ENCODE measurements around the gene SAPCD1. TPM values are rescaled to one million over a fixed set of nuclear protein-coding genes. Genes with fewer than 3 reads are reported as not detected.

Gene SAPCD1
- total RNA-seq, 1 experiment from 2014 or later: 18.2 TPM

DNA sequence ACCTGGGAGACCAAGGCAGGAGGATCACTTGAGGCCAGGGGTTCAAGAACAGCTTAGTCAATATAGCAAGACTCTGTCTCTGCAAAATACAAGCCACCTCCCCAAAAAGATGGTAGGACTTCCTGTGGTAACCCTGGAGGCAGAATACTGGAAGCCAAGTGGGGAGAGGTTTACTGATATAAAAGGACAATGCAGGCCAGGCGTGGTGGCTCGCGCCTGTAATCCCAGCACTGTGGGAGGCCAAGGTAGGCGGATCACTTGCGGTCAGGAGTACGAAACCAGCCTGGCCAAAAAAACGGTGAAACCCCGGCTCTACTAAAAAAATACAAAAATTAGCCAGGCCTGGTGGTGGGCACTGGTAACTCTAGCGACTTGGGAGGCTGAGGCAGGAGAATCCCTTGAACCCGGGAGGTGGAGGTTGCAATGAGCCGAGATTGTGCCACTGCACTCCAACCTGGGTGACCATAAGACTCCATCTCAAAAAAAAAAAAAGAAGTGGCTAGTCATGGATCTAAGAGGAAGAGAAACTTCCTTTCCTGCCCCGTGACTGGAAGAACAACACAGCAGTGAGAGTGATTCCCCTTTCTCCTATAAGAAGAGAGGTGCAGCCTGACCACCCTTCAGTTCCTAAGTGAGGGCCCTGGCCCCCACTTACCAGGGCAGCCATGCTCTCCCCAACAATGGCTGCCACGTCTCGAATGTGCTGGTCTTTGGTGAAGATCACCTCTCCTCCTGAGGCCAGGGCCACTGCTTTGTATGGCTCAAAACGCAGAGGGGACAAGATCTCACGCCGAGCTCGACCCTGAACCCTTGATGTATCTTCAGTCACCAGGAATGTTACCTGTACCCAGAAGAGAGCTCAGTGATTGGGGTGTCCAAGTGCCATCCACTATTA, 6.2 kb downstream of the SAPCD1 start (continued):
- TF ChIP-seq, protein P1, sequence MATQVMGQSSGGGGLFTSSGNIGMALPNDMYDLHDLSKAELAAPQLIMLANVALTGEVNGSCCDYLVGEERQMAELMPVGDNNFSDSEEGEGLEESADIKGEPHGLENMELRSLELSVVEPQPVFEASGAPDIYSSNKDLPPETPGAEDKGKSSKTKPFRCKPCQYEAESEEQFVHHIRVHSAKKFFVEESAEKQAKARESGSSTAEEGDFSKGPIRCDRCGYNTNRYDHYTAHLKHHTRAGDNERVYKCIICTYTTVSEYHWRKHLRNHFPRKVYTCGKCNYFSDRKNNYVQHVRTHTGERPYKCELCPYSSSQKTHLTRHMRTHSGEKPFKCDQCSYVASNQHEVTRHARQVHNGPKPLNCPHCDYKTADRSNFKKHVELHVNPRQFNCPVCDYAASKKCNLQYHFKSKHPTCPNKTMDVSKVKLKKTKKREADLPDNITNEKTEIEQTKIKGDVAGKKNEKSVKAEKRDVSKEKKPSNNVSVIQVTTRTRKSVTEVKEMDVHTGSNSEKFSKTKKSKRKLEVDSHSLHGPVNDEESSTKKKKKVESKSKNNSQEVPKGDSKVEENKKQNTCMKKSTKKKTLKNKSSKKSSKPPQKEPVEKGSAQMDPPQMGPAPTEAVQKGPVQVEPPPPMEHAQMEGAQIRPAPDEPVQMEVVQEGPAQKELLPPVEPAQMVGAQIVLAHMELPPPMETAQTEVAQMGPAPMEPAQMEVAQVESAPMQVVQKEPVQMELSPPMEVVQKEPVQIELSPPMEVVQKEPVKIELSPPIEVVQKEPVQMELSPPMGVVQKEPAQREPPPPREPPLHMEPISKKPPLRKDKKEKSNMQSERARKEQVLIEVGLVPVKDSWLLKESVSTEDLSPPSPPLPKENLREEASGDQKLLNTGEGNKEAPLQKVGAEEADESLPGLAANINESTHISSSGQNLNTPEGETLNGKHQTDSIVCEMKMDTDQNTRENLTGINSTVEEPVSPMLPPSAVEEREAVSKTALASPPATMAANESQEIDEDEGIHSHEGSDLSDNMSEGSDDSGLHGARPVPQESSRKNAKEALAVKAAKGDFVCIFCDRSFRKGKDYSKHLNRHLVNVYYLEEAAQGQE (IDR thresholded peaks at IDR 0.05; ENCODE audit: low read depth): no peak
- TF ChIP-seq EGR1 (IDR thresholded peaks at IDR 0.05; ENCODE audit: low read depth) (no peak), FOSL1 (IDR thresholded peaks at IDR 0.05; ENCODE audit: low read depth) (no peak)

DNA sequence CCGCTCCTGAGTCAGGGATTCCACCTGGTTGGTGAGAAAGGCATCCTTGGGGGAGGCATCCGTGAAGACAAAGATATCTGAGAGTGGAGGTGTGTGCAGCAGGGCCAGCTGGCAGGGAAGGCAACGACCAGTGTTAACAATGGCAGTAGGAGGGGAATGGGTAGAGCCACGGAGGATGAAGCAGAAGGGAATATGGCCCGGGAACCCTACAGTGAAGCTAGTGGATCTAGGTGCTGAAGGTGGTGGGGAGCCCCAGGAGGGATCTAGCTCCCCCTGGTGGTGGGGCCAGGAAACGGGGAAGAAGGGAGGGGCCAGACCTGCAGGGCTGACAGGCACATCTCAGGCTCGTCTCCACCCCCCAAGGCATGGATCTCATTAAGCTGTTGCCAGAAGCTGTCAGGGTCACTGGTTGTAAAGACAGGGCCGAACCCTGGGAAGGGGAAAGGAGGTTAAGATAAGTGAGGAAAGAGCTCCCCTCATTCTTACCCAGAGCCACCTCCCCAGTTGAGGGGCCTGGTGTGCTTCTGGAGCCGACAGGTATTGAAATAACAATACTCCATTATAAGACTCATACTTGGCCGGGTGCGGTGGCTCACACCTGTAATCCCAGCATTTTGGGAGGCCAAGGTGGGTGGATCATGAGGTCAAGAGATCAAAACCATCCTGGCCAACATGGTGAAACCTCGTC, 7.4 kb downstream of the SAPCD1 start:
- ATAC-seq (peak; percentile 86), DNase-seq (ENCODE audit: low read depth, low spot score) (peak; percentile 42)
- Histone ChIP-seq H3K27ac (ENCODE audit: low read depth, low read length) (no peak overlapping the region), H3K4me1 (ENCODE audit: control insufficient read depth in 1 of 2, insufficient read depth in 2 of 2, low read length in 2 of 2) (peaks cover 17 to 38% of the 10 kb centered on the region in 2 experiments), H3K9me2 (ENCODE audit: insufficient read depth) (no peaks in the 10 kb centered on the region), H4K20me1 (ENCODE audit: insufficient read depth) (no peaks in the 10 kb centered on the region), H3K36me3 (ENCODE audit: control insufficient read depth in 1 of 2, insufficient read depth in 2 of 2, low read length in 2 of 2) (no peaks in the 10 kb centered on the region), H3K4me2 (ENCODE audit: low read length) (peak overlapping the region; percentile 14; the same call in 1 of the 2 replicates), H3K9me3 (ENCODE audit: control insufficient read depth in 1 of 2, insufficient read depth in 1 of 2, low read depth in 1 of 2, low read length in 2 of 2) (no peaks in the 10 kb centered on the region), H3K79me2 (ENCODE audit: insufficient read depth, low read length) (no peaks in the 10 kb centered on the region), H3K27me3 (ENCODE audit: insufficient read depth, low read length) (no peaks in the 10 kb centered on the region), H3K4me3 (replicated peaks in 1 of 2; ENCODE audit: low read depth in 1 of 2, low read length in 2 of 2) (no peak overlapping the region), H3K9ac (ENCODE audit: low read length) (no peak overlapping the region), H2AFZ (ENCODE audit: low read depth, low read length, poor library complexity, severe bottlenecking) (no peak overlapping the region)
- BruUV-seq (replicated peaks): no TSS peak
- RAD21 ChIA-PET (ENCODE audit: low non-redundant PET in 1 of 2, low total read pairs in 2 of 2, uncharacterized antibody in 2 of 2, unreplicated experiment in 2 of 2): interaction anchor here (1.0 to 1.4 kb wide), 4 partner anchors 31 to 90 kb away, joined by 3 to 6 read pairs (median 3); no protein-coding TSS in a partner anchor
- TF ChIP-seq, protein P2, sequence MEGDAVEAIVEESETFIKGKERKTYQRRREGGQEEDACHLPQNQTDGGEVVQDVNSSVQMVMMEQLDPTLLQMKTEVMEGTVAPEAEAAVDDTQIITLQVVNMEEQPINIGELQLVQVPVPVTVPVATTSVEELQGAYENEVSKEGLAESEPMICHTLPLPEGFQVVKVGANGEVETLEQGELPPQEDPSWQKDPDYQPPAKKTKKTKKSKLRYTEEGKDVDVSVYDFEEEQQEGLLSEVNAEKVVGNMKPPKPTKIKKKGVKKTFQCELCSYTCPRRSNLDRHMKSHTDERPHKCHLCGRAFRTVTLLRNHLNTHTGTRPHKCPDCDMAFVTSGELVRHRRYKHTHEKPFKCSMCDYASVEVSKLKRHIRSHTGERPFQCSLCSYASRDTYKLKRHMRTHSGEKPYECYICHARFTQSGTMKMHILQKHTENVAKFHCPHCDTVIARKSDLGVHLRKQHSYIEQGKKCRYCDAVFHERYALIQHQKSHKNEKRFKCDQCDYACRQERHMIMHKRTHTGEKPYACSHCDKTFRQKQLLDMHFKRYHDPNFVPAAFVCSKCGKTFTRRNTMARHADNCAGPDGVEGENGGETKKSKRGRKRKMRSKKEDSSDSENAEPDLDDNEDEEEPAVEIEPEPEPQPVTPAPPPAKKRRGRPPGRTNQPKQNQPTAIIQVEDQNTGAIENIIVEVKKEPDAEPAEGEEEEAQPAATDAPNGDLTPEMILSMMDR (IDR thresholded peaks at IDR 0.05 in 2 of 3, conservative IDR thresholded peaks at IDR 0.05 in 1 of 3; ENCODE audit: borderline replicate concordance in 1 of 3, insufficient read depth in 1 of 3, low read depth in 2 of 3, low read length in 2 of 3): peak in 2 of 3 experiments; percentile 95 to 97; a peak in 4 of 6 replicates
- no peak for TF ChIP-seq FOSL1 (IDR thresholded peaks at IDR 0.05; ENCODE audit: low read depth)
- intact Hi-C loops (cut with micrococcal nuclease): loop anchor here (1.0 to 5.0 kb wide), 2 partner anchors 90 to 1027 kb away; no protein-coding TSS in a partner anchor
- POLR2A ChIA-PET: interaction anchor here (0.7 to 2.1 kb wide), 6 partner anchors 32 to 60 kb away, joined by 3 to 18 read pairs (median 4); partner anchors contain the start of genes CLIC1, HSPA1B and LY6G6D
- CTCF ChIA-PET: interaction anchor here (0.6 to 2.2 kb wide), 24 partner anchors 8 to 153 kb away, joined by 3 to 25 read pairs (median 5); partner anchors contain the start of genes ABHD16A, BAG6, DDAH2 and EHMT2

Data from HCT116 (cell line).